Right atrium auricular region (tissue), 2 donors: ENCODE data around the gene PIK3C2G. TPM values are rescaled to one million over a fixed set of nuclear protein-coding genes. Genes with fewer than 3 reads are reported as not detected.
"Not testable (repeated sequence)": the region's sequence is repeated elsewhere in the genome, so short reads cannot be mapped to it uniquely, and the experiment has no call there.

Source experiments
- DNase-seq: peaks from one replicate; pipeline ENCODE4 v3.0.0-alpha.2; 2019; ENCODE audit warnings: low spot score
- H3K27ac ChIP-seq, 2 donors: fragments of 200-600 bp; sonication (generic); 1 replicate in 1 of 2; 2 replicates in 1 of 2; pipeline ENCODE4 v1.5.1; 2016 to 2019
- H3K27me3 ChIP-seq, 2 donors: fragments of 200-600 bp; sonication (generic); one replicate each; pipeline versions ENCODE4 v1.5.1 to v1.6.0; 2017 to 2019
- H3K36me3 ChIP-seq: fragments of 200-600 bp; sonication (generic); one replicate; pipeline ENCODE4 v1.5.1; 2016
- H3K4me1 ChIP-seq, 2 donors: fragments of 200-600 bp; sonication (generic); one replicate each; pipeline versions ENCODE4 v1.5.1 to v1.6.0; 2017 to 2019
- H3K4me3 ChIP-seq, 2 donors: fragments of 200-600 bp; sonication (generic); 1 replicate in 1 of 2; 2 replicates in 1 of 2; pipeline ENCODE4 v1.5.1; 2017 to 2019; ENCODE audit warnings: mild to moderate bottlenecking in 1 of 2, moderate library complexity in 1 of 2
- H3K9me3 ChIP-seq, 2 donors: fragments of 200-600 bp; sonication (generic); one replicate each; pipeline ENCODE4 v1.5.1; 2019
- total RNA-seq, 2 donors: library from RNA; depleted of rRNA; stranded (reverse); fragments of >200 nt; gene quantifications; one replicate each; pipeline ENCODE4 v1.1.0, GENCODE V29; 2016
- TF ChIP-seq, protein P1 (sequence below), 2 donors: fragments of 200-600 bp; sonication (generic); IDR thresholded peaks; one replicate each; pipeline ENCODE4 v1.5.1; 2019; ENCODE audit warnings: antibody characterized with exemption in 2 of 2

PIK3C2G gene
- total RNA-seq, 2 donors from 2014 or later = not detected

DNA sequence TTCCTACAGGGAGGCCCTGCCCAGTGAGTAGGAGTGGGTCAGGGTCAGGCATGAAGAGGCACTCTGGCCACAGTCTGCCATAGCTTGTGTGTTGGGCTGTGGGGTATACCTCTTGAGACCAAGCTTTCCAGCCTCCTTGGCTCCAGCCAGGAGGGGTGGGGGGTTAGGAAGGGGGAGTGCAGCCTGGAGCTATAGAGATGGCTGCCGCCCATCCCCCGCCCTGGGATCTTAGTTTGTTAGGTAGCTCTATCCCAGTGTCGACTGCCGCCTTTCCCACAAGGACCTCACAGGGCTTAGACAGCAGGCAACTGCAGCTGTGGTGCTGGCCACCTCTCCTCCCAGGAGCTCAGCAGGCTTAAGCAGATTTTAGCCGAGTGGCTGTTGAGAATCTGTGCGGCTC, 260.1 kb downstream of the PIK3C2G start:
- no peaks in the 10 kb centered on the region for H3K36me3 ChIP-seq
- peaks cover 0 to 22% of the 10 kb centered on the region in 2 donors for H3K9me3 ChIP-seq
- no peak overlapping the region for H3K4me3 ChIP-seq
- DNase-seq = no peak
- TF ChIP-seq, protein P1, sequence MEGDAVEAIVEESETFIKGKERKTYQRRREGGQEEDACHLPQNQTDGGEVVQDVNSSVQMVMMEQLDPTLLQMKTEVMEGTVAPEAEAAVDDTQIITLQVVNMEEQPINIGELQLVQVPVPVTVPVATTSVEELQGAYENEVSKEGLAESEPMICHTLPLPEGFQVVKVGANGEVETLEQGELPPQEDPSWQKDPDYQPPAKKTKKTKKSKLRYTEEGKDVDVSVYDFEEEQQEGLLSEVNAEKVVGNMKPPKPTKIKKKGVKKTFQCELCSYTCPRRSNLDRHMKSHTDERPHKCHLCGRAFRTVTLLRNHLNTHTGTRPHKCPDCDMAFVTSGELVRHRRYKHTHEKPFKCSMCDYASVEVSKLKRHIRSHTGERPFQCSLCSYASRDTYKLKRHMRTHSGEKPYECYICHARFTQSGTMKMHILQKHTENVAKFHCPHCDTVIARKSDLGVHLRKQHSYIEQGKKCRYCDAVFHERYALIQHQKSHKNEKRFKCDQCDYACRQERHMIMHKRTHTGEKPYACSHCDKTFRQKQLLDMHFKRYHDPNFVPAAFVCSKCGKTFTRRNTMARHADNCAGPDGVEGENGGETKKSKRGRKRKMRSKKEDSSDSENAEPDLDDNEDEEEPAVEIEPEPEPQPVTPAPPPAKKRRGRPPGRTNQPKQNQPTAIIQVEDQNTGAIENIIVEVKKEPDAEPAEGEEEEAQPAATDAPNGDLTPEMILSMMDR (IDR thresholded peaks at IDR 0.05) = no peak
- no peak overlapping the region for H3K27ac ChIP-seq
- no peaks in the 10 kb centered on the region for H3K27me3 ChIP-seq
- no peaks in the 10 kb centered on the region for H3K4me1 ChIP-seq

- H3K4me3 ChIP-seq = no peak overlapping the region
- DNase-seq = no peak
- no peak overlapping the region for H3K27ac ChIP-seq
- peaks cover 0 to 22% of the 10 kb centered on the region in 2 donors for H3K9me3 ChIP-seq
- TF ChIP-seq, protein P1 (IDR thresholded peaks at IDR 0.05) = no peak
- no peaks in the 10 kb centered on the region for H3K36me3 ChIP-seq
- H3K4me1 ChIP-seq = no peaks in the 10 kb centered on the region
- H3K27me3 ChIP-seq = no peaks in the 10 kb centered on the region
Observed at GRCh38 chr12:18522806-18523205, 261.5 kb downstream of the PIK3C2G start.

DNA sequence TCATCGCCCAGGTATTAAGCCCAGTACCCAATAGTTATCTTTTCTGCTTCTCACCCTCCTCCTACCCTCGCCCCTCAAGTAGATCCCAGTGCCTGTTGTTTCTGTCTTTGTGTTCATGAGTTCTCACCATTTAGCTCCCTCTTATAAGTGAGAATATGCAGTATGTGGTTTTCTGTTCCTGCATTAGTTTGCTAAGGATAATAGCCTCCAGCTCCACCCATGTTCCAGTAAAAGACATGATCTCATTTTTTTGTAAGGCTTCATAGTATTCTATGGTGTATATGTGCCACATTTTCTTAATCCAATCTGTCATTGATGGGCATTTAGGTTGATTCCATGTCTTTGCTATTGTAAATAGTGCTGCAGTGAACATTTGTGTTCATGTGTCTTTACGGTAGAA, 281.2 kb downstream of the PIK3C2G start:
- H3K36me3 ChIP-seq, H3K4me1 ChIP-seq, H3K27ac ChIP-seq, DNase-seq, H3K27me3 ChIP-seq, H3K4me3 ChIP-seq, H3K9me3 ChIP-seq: not testable (repeated sequence)

GRCh38 chr12:18546399-18546798, 285.1 kb downstream of the PIK3C2G start:
- Histone ChIP-seq H3K4me1 (no peaks in the 10 kb centered on the region), H3K9me3 (no peaks in the 10 kb centered on the region), H3K4me3 (no peak overlapping the region), H3K27ac (no peak overlapping the region), H3K27me3 (no peaks in the 10 kb centered on the region), H3K36me3 (no peaks in the 10 kb centered on the region)
- DNase-seq = no peak
- TF ChIP-seq, protein P1 (IDR thresholded peaks at IDR 0.05) = no peak

- H3K4me1 ChIP-seq = no peaks in the 10 kb centered on the region
- TF ChIP-seq, protein P1 (IDR thresholded peaks at IDR 0.05) = peak in 1 of 2 donors; percentile 13
- DNase-seq = no peak
- H3K36me3 ChIP-seq = no peaks in the 10 kb centered on the region
- H3K9me3 ChIP-seq = no peaks in the 10 kb centered on the region
- H3K27ac ChIP-seq = no peak overlapping the region
- H3K4me3 ChIP-seq = no peak overlapping the region
- H3K27me3 ChIP-seq = no peaks in the 10 kb centered on the region
Observed at GRCh38 chr12:18549598-18549997, 288.3 kb downstream of the PIK3C2G start.

DNA sequence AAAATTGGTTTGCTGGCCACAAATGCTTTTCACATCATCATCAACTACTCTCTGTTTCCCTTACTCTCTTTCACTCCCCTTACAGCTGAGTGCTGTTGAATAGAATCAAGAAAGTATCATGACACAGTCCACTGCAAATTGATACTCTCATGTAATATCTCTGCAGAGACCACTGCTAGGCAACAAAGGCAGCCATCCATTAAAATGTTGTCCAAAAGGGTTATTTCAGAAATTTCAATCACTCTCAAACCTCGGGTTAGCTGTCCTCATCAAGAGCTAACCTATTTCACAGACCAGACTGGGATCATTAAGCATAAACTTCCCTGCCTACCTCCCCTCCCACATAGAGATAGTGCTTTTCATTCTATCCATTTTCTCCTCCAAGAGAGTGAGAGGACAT, 289.8 kb downstream of the PIK3C2G start:
- H3K4me3 ChIP-seq = no peak overlapping the region
- H3K9me3 ChIP-seq = no peaks in the 10 kb centered on the region
- H3K27ac ChIP-seq = no peak overlapping the region
- no peaks in the 10 kb centered on the region for H3K4me1 ChIP-seq
- no peaks in the 10 kb centered on the region for H3K36me3 ChIP-seq
- H3K27me3 ChIP-seq = no peaks in the 10 kb centered on the region
- DNase-seq = no peak
- TF ChIP-seq, protein P1 (IDR thresholded peaks at IDR 0.05) = no peak
